ENCODE measurements around the gene ZNF804A. TPM values are rescaled to one million over a fixed set of nuclear protein-coding genes. Genes with fewer than 3 reads are reported as not detected.

ZNF804A gene
- total RNA-seq, 1 donor from 2014 or later = 23.1 TPM

DNA sequence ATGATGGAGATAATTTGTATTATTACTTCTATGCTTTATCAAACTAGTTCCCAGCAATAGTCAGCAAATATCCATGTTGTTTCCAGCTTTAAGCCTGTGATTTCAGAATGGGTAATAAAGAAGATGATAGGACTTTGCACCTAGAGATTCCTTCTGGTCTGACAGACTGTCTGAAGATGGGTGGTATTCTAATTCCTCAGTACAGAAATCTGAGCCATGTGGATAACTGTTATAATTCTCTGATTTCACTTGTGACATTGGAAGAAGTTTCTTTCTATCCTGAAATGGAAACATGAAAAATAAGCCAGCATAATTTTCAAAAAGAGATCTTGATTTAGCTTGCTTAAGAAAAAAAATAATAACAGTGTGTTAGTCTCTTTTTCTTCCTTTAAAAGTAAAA, 130.1 kb downstream of the ZNF804A start:
- TF ChIP-seq, protein P1, sequence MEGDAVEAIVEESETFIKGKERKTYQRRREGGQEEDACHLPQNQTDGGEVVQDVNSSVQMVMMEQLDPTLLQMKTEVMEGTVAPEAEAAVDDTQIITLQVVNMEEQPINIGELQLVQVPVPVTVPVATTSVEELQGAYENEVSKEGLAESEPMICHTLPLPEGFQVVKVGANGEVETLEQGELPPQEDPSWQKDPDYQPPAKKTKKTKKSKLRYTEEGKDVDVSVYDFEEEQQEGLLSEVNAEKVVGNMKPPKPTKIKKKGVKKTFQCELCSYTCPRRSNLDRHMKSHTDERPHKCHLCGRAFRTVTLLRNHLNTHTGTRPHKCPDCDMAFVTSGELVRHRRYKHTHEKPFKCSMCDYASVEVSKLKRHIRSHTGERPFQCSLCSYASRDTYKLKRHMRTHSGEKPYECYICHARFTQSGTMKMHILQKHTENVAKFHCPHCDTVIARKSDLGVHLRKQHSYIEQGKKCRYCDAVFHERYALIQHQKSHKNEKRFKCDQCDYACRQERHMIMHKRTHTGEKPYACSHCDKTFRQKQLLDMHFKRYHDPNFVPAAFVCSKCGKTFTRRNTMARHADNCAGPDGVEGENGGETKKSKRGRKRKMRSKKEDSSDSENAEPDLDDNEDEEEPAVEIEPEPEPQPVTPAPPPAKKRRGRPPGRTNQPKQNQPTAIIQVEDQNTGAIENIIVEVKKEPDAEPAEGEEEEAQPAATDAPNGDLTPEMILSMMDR (IDR thresholded peaks at IDR 0.05; ENCODE audit: partially characterized antibody, unreplicated experiment) = no peak
- no peak overlapping the region for H3K4me3 Mint-ChIP-seq (ENCODE audit: unreplicated experiment)
- H3K4me1 Mint-ChIP-seq (ENCODE audit: low read depth, unreplicated experiment) = no peaks in the 10 kb centered on the region

DNA sequence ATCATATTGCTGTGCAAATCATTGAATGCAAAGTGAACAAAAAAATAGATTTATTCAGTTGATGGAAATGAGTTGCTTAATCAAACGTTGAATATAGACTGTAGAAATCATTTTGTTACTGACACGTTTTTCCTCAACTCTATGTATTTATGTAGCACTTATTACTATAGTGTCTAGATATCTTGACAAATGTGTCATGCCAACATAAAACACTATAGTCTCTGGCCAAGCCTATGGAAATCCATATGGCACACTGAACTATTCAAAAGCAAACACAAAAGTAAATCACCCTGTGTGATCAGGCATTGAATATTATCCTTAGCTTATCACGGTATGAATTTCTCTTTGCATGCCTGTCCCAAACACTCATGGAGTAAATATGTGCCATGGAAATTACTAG, 131.3 kb downstream of the ZNF804A start:
- no peak overlapping the region for H3K4me3 Mint-ChIP-seq (ENCODE audit: unreplicated experiment)
- TF ChIP-seq, protein P1 (IDR thresholded peaks at IDR 0.05; ENCODE audit: partially characterized antibody, unreplicated experiment) = no peak
- no peaks in the 10 kb centered on the region for H3K4me1 Mint-ChIP-seq (ENCODE audit: low read depth, unreplicated experiment)
- H3K27ac Mint-ChIP-seq (ENCODE audit: unreplicated experiment) = no peak overlapping the region
- DNase-seq = no peak
- H3K9me3 Mint-ChIP-seq (ENCODE audit: unreplicated experiment) = no peaks in the 10 kb centered on the region
- no peaks in the 10 kb centered on the region for H3K27me3 Mint-ChIP-seq (ENCODE audit: unreplicated experiment)
- no peaks in the 10 kb centered on the region for H3K36me3 Mint-ChIP-seq (ENCODE audit: unreplicated experiment)

More for the DNA sequence above, 130.1 kb downstream of the ZNF804A start:
- H3K27ac Mint-ChIP-seq (ENCODE audit: unreplicated experiment) = no peak overlapping the region
- no peak for DNase-seq
- H3K36me3 Mint-ChIP-seq (ENCODE audit: unreplicated experiment) = no peaks in the 10 kb centered on the region
- H3K9me3 Mint-ChIP-seq (ENCODE audit: unreplicated experiment) = no peaks in the 10 kb centered on the region
- no peaks in the 10 kb centered on the region for H3K27me3 Mint-ChIP-seq (ENCODE audit: unreplicated experiment)

DNA sequence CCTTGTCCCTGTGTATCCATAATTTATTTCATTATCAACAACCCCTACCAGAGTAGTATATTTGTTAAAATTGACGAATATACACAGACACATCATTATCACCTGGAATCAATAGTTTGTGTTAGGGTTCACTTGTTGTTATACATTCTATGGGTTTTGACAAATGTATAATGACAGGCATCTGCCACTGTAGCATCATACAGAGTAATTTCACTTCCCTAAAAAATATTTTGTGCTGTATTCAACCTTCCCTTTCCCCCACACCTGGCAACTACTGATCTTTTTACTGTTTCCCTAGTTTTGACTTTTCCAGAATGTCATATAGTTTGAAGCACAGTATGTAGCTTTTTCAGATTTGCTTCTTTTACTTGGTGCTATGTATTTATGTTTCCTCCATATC, 132.0 kb downstream of the ZNF804A start:
- Mint-ChIP-seq H3K9me3 (ENCODE audit: unreplicated experiment) (no peaks in the 10 kb centered on the region), H3K4me1 (ENCODE audit: low read depth, unreplicated experiment) (peaks cover 5% of the 10 kb centered on the region), H3K36me3 (ENCODE audit: unreplicated experiment) (no peaks in the 10 kb centered on the region), H3K27me3 (ENCODE audit: unreplicated experiment) (no peaks in the 10 kb centered on the region), H3K4me3 (ENCODE audit: unreplicated experiment) (no peak overlapping the region), H3K27ac (ENCODE audit: unreplicated experiment) (no peak overlapping the region)
- DNase-seq = no peak
- TF ChIP-seq, protein P1 (IDR thresholded peaks at IDR 0.05; ENCODE audit: partially characterized antibody, unreplicated experiment) = no peak

DNA sequence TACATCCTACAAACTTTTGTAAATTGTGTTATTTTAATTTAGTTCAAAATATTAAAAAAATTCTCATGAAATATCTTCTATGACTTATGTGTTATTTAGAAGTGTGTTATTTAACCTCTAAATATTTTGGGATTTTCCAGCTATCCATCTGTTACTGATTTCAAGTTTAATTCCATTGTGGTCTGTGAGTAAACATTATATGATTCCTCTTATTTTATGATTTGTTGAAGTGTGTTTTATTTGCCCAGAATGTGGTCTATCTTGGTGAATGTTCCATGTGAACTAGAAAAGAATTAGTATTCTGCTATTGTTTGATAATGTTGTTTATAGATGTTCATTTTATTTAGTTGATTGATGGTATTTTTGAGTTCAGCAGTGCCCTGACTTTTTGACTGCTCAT, 136.0 kb downstream of the ZNF804A start:
- no peaks in the 10 kb centered on the region for H3K36me3 Mint-ChIP-seq (ENCODE audit: unreplicated experiment)
- no peak overlapping the region for H3K4me3 Mint-ChIP-seq (ENCODE audit: unreplicated experiment)
- H3K27ac Mint-ChIP-seq (ENCODE audit: unreplicated experiment) = no peak overlapping the region
- TF ChIP-seq, protein P1 (IDR thresholded peaks at IDR 0.05; ENCODE audit: partially characterized antibody, unreplicated experiment) = no peak
- peaks cover 2% of the 10 kb centered on the region for H3K27me3 Mint-ChIP-seq (ENCODE audit: unreplicated experiment)
- no peaks in the 10 kb centered on the region for H3K9me3 Mint-ChIP-seq (ENCODE audit: unreplicated experiment)
- no peak for DNase-seq
- peaks cover 5% of the 10 kb centered on the region for H3K4me1 Mint-ChIP-seq (ENCODE audit: low read depth, unreplicated experiment)

DNA sequence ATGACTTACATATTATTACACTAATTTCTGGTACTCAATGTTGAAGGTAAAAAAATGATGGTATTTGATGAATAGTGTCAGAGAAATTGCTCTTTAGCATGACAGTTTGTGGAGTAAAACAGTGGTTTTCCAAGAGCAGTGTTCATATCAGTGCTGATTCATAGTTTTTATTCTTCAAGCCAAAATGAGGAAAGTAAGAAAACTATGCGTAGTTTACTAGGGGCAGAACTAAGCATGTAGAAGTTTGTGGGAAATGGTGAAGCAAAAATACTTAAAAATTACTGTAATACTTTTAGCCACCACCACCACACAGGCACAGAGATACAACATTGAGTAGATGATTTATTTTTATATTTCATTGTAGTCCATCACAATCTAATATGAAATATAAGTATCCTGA, 137.3 kb downstream of the ZNF804A start:
- Mint-ChIP-seq H3K9me3 (ENCODE audit: unreplicated experiment) (no peaks in the 10 kb centered on the region), H3K4me3 (ENCODE audit: unreplicated experiment) (no peak overlapping the region), H3K27me3 (ENCODE audit: unreplicated experiment) (peaks cover 2% of the 10 kb centered on the region), H3K27ac (ENCODE audit: unreplicated experiment) (no peak overlapping the region), H3K36me3 (ENCODE audit: unreplicated experiment) (no peaks in the 10 kb centered on the region), H3K4me1 (ENCODE audit: low read depth, unreplicated experiment) (peaks cover 5% of the 10 kb centered on the region)
- no peak for DNase-seq
- TF ChIP-seq, protein P1 (IDR thresholded peaks at IDR 0.05; ENCODE audit: partially characterized antibody, unreplicated experiment) = no peak

Measured in glutamatergic neuron (in vitro differentiated cells).